B cell (primary cell): Measurements from ENCODE around the gene DGCR8. TPM values are rescaled to one million over a fixed set of nuclear protein-coding genes. Genes with fewer than 3 reads are reported as not detected.

ENCODE experiments used
- ATAC-seq: fragments of 200-7000 bp; cut with Tn5 transposase; one replicate; pipeline ENCODE4 v1.10.0; 2021; ENCODE audit warnings: low read depth, mild to moderate bottlenecking, moderate number of reproducible peaks, moderate library complexity
- CTCF ChIA-PET: fragments of 350-600 bp; sonication (Branson Sonifier 250); formaldehyde crosslinking; loops from one replicate; lab custom pipeline; 2021; ENCODE audit warnings: antibody characterized with exemption, inconsistent platforms; lab: Charles Lee
- POLR2A ChIA-PET: fragments of 350-600 bp; sonication (Branson Sonifier 250); formaldehyde crosslinking; loops from one replicate; lab custom pipeline; 2021; ENCODE audit warnings: antibody characterized with exemption; lab: Charles Lee
- DNase-seq: peaks from one replicate; pipeline ENCODE4 v3.0.0; 2013
- H2AFZ ChIP-seq: 2 replicates; pipeline ENCODE4 v1.6.1; 2012; ENCODE audit warnings: mild to moderate bottlenecking, low read depth, low read length; ENCODE audit not compliant: insufficient read depth, poor library complexity, severe bottlenecking
- H3K27ac ChIP-seq, 2 donors: 1 replicate in 1 of 2; 2 replicates in 1 of 2; pipeline ENCODE4 v1.5.1; 2012 to 2013; ENCODE audit warnings: low read length in 2 of 2, mild to moderate bottlenecking in 2 of 2, moderate library complexity in 1 of 2
- H3K27me3 ChIP-seq, 4 experiments: fragments of 200-600 bp in 1 of 4; sonication (generic) in 1 of 4; replicated peaks in 1 of 4; 1 replicate in 2 of 4; 2 replicates in 2 of 4; pipeline versions ENCODE4 v1.6.1 to v1.7.0; 2013 to 2016; ENCODE audit warnings: low read length in 3 of 4, mild to moderate bottlenecking in 2 of 4, mixed read lengths in 1 of 4, moderate library complexity in 1 of 4; ENCODE audit not compliant: insufficient read depth in 4 of 4, control insufficient read depth in 3 of 4; ENCODE audit errors: control extremely low read depth in 1 of 4
- H3K36me3 ChIP-seq, 2 experiments: replicated peaks in 1 of 2; 1 replicate in 1 of 2; 2 replicates in 1 of 2; pipeline versions ENCODE4 v1.6.1 to v1.7.1; 2013; ENCODE audit warnings: low read length in 1 of 2; ENCODE audit not compliant: insufficient read depth in 2 of 2, control insufficient read depth in 1 of 2; ENCODE audit errors: control extremely low read depth in 1 of 2, extremely low read depth in 1 of 2
- H3K4me1 ChIP-seq, 2 donors: fragments of 200-600 bp in 1 of 2; sonication (generic) in 1 of 2; 1 replicate in 1 of 2; 2 replicates in 1 of 2; pipeline versions ENCODE4 v1.5.1 to v1.6.1; 2013 to 2017; ENCODE audit warnings: low read length in 2 of 2; ENCODE audit not compliant: control insufficient read depth in 2 of 2, insufficient read depth in 2 of 2
- H3K4me2 ChIP-seq: replicated peaks from 2 replicates; pipeline ENCODE3; 2012; ENCODE audit warnings: mild to moderate bottlenecking, low read depth, low read length; ENCODE audit not compliant: poor library complexity, severe bottlenecking
- H3K4me3 ChIP-seq, 5 experiments: fragments of 200-600 bp in 1 of 5; sonication (generic) in 1 of 5; 1 replicate in 3 of 5; 2 replicates in 2 of 5; pipeline versions ENCODE4 v1.5.1 to v1.7.0; 2011 to 2016; ENCODE audit warnings: low read length in 4 of 5, mild to moderate bottlenecking in 4 of 5, low read depth in 2 of 5, control low read depth in 1 of 5, moderate library complexity in 1 of 5; ENCODE audit not compliant: insufficient read depth in 1 of 5; ENCODE audit errors: control extremely low read depth in 1 of 5, extremely low read depth in 1 of 5
- H3K79me2 ChIP-seq: fragments of 200-600 bp; sonication (generic); one replicate; pipeline ENCODE4 v1.6.0; 2016; ENCODE audit warnings: low read length; ENCODE audit not compliant: control insufficient read depth, insufficient read depth
- H3K9ac ChIP-seq: fragments of 200-600 bp; sonication (generic); 2 replicates; pipeline ENCODE4 v1.6.1; 2017; ENCODE audit warnings: mild to moderate bottlenecking, low read length, moderate library complexity
- H3K9me3 ChIP-seq, 3 donors: one replicate each; pipeline versions ENCODE4 v1.6.1 to v1.7.1; 2013; ENCODE audit warnings: low read length in 2 of 3; ENCODE audit not compliant: control insufficient read depth in 2 of 3, insufficient read depth in 1 of 3; ENCODE audit errors: control extremely low read depth in 1 of 3
- H4K20me1 ChIP-seq: 2 replicates; pipeline ENCODE4 v1.6.0; 2012; ENCODE audit warnings: mild to moderate bottlenecking, low read length; ENCODE audit not compliant: insufficient read depth, control insufficient read depth, poor library complexity, severe bottlenecking
- H3K27ac Mint-ChIP-seq: one replicate; pipeline ENCODE4 v1.8.0; 2021; ENCODE audit warnings: mixed read lengths
- H3K27me3 Mint-ChIP-seq: one replicate; pipeline ENCODE4 v1.8.0; 2021; ENCODE audit warnings: mixed read lengths
- H3K4me1 Mint-ChIP-seq: one replicate; pipeline ENCODE4 v1.8.0; 2021; ENCODE audit warnings: mixed read lengths
- H3K4me3 Mint-ChIP-seq: one replicate; pipeline ENCODE4 v1.8.0; 2021; ENCODE audit warnings: mixed read lengths
- H3K9me3 Mint-ChIP-seq: one replicate; pipeline ENCODE4 v1.8.0; 2022; ENCODE audit warnings: mixed read lengths; ENCODE audit not compliant: insufficient read depth
- EZH2 ChIP-seq: IDR thresholded peaks from 2 replicates; pipeline ENCODE4 v1.6.1; 2012; ENCODE audit warnings: borderline replicate concordance, low read depth, mild to moderate bottlenecking, moderate library complexity, low read length; ENCODE audit not compliant: insufficient read depth, poor library complexity, severe bottlenecking
- WGBS: methylation state at CpG from one replicate; pipeline ENCODE4 v1.1.5; 2013; ENCODE audit warnings: missing lambda C conversion rate; ENCODE audit not compliant: insufficient coverage; 5-methylcytosine and 5-hydroxymethylcytosine counted together
- intact Hi-C: fragments of 100-400 bp; cut with micrococcal nuclease; formaldehyde crosslinking; loops from one replicate; pipeline ENCODE4 v1.10.0; 2022
- polyA plus RNA-seq: library from polyadenylated mRNA; depleted of rRNA; stranded (reverse); fragments of >200 nt; gene quantifications from 2 replicates; pipeline ENCODE4 v1.2.3, GENCODE V29; 2012
- total RNA-seq, 2 donors: library from RNA; stranded (reverse); fragments of 120-200 nt in 1 of 2; gene quantifications; 1 replicate in 1 of 2; 2 replicates in 1 of 2; pipeline versions ENCODE4 v1.2.3 to v1.2.4, GENCODE V29; 2013 to 2022
- TF ChIP-seq, protein P1 (sequence below): fragments of 200-600 bp; IDR thresholded peaks from one replicate; pipeline ENCODE4 v1.8.0; 2022; ENCODE audit warnings: antibody characterized with exemption, mild to moderate bottlenecking

Gene DGCR8
- total and polyA plus RNA-seq, 2 donors (not counting 1 experiment from before 2014, with no cell fraction given) = 19.6 to 43.2 TPM

- no peak for DNase-seq
- Mint-ChIP-seq H3K9me3 (no peaks in the 10 kb centered on the region), H3K27me3 (no peaks in the 10 kb centered on the region), H3K27ac (no peak overlapping the region), H3K4me3 (no peak overlapping the region), H3K4me1 (peaks cover 21% of the 10 kb centered on the region)
- no peak overlapping the region for H2AFZ ChIP-seq
- no peaks in the 10 kb centered on the region for H3K27me3 ChIP-seq
- peaks cover 18% of the 10 kb centered on the region for H3K79me2 ChIP-seq
- H3K27ac ChIP-seq = no peak overlapping the region
- peaks cover 0 to 7% of the 10 kb centered on the region in 2 experiments for H3K36me3 ChIP-seq
- WGBS = 94% methylated on average over 9 of the region's 11 CpGs
- CTCF ChIA-PET = no interaction called here
- no peak overlapping the region for H3K4me3 ChIP-seq
- peaks cover 44% of the 10 kb centered on the region for H4K20me1 ChIP-seq
- H3K9ac ChIP-seq = no peak overlapping the region
- no peak for TF ChIP-seq EZH2
- TF ChIP-seq, protein P1, sequence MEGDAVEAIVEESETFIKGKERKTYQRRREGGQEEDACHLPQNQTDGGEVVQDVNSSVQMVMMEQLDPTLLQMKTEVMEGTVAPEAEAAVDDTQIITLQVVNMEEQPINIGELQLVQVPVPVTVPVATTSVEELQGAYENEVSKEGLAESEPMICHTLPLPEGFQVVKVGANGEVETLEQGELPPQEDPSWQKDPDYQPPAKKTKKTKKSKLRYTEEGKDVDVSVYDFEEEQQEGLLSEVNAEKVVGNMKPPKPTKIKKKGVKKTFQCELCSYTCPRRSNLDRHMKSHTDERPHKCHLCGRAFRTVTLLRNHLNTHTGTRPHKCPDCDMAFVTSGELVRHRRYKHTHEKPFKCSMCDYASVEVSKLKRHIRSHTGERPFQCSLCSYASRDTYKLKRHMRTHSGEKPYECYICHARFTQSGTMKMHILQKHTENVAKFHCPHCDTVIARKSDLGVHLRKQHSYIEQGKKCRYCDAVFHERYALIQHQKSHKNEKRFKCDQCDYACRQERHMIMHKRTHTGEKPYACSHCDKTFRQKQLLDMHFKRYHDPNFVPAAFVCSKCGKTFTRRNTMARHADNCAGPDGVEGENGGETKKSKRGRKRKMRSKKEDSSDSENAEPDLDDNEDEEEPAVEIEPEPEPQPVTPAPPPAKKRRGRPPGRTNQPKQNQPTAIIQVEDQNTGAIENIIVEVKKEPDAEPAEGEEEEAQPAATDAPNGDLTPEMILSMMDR = no peak
- intact Hi-C loops = no loop called here
- H3K4me2 ChIP-seq = no peak overlapping the region
- H3K9me3 ChIP-seq = no peaks in the 10 kb centered on the region
- ATAC-seq = no peak
- peaks cover 3 to 22% of the 10 kb centered on the region in 2 donors for H3K4me1 ChIP-seq
- POLR2A ChIA-PET = no interaction called here
Observed at GRCh38 chr22:20140107-20140445, 60.0 kb downstream of the DGCR8 start.

DNA sequence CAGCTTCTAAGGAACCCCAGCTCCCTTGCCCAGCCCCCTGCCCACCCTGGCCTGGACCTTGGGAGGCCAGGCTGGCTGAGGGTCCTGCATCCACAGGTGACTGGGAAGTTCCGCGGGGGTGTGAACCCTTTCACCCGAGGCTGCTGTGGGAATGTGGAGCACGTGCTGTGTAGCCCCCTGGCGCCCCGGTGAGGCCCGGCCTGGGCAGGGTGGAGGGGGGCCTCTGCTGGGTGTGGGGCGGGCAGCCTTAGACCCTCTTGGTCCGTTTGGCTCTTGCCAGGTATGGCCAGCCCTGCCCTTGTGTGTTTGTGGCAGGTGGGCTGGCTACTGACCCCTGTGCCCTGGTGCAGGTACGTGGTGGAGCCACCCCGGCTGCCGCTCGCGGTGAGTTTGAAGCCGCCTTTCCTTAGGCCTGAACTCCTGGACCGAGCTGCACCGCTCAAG lies 60.5 kb downstream of the DGCR8 start:
- TF ChIP-seq EZH2 = no peak
- TF ChIP-seq, protein P1 = no peak
- Histone ChIP-seq H3K4me2 (no peak overlapping the region), H2AFZ (no peak overlapping the region), H3K9ac (no peak overlapping the region), H3K4me1 (peaks cover 0 to 18% of the 10 kb centered on the region in 2 donors), H3K27ac (no peak overlapping the region), H3K79me2 (peaks cover 16% of the 10 kb centered on the region), H3K4me3 (no peak overlapping the region), H3K9me3 (no peaks in the 10 kb centered on the region), H4K20me1 (peaks cover 39% of the 10 kb centered on the region), H3K36me3 (peaks cover 0 to 7% of the 10 kb centered on the region in 2 experiments), H3K27me3 (no peaks in the 10 kb centered on the region)
- ATAC-seq = no peak
- POLR2A ChIA-PET = no interaction called here
- DNase-seq = no peak
- H3K27me3 Mint-ChIP-seq = no peaks in the 10 kb centered on the region
- intact Hi-C loops = no loop called here
- no peak overlapping the region for H3K27ac Mint-ChIP-seq
- H3K4me3 Mint-ChIP-seq = no peak overlapping the region
- peaks cover 17% of the 10 kb centered on the region for H3K4me1 Mint-ChIP-seq
- H3K9me3 Mint-ChIP-seq = no peaks in the 10 kb centered on the region
- CTCF ChIA-PET = no interaction called here
- 95% methylated on average over 17 of the region's 17 CpGs for WGBS
